HepG2 (cell line): ENCODE data around the gene SPX. TPM values are rescaled to one million over a fixed set of nuclear protein-coding genes. Genes with fewer than 3 reads are reported as not detected.

Source experiments
- ATAC-seq: fragments of 200-7000 bp; cut with Tn5 transposase; 3 replicates; pipeline ENCODE4 v1.9.1; 2020; ENCODE audit warnings: mild to moderate bottlenecking, moderate library complexity
- BruUV-seq: library from RNA; stranded (reverse); fragments of 400-500 nt; replicated peaks from 2 replicates; lab custom pipeline; 2021; lab: Mats Ljungman, UMichigan
- CTCF ChIA-PET: fragments of 300-600 bp; formaldehyde crosslinking; extraction: SDS; loops from one replicate; lab custom pipeline; 2021; ENCODE audit warnings: low total read pairs, inconsistent platforms, low intra/inter-chr PET ratio; lab: Yijun Ruan, JAX
- POLR2A ChIA-PET: fragments of 350-600 bp; sonication (Branson Sonifier 250); formaldehyde crosslinking; loops from one replicate; lab custom pipeline; 2020; ENCODE audit warnings: antibody characterized with exemption, inconsistent platforms; lab: Yijun Ruan, JAX
- DNase-seq: peaks from one replicate; pipeline ENCODE4 v3.0.0-alpha.2; 2015; ENCODE audit warnings: low spot score
- FAIRE-seq: peaks from 3 replicates; lab custom pipeline; 2011; peaks lifted over from hg19 to GRCh38; lab: Jason Lieb, UNC
- H2AFZ ChIP-seq: one replicate; pipeline ENCODE4 v1.6.1; 2011; ENCODE audit warnings: low read length, inconsistent platforms
- H3K27ac ChIP-seq: fragments of 300-600 bp; 3 replicates; pipeline ENCODE4 v1.8.0; 2011; ENCODE audit warnings: mixed run types, mild to moderate bottlenecking, mixed read lengths, low read length, inconsistent platforms; ENCODE audit not compliant: insufficient read depth; ENCODE audit errors: extremely low read length
- H3K27me3 ChIP-seq, 2 experiments: fragments of 200-600 bp in 1 of 2; 2 replicates in 1 of 2; 3 replicates in 1 of 2; pipeline versions ENCODE4 v1.6.0 to v1.8.0; 2011; ENCODE audit warnings: low read length in 2 of 2, mild to moderate bottlenecking in 2 of 2, moderate library complexity in 2 of 2, inconsistent platforms in 1 of 2; ENCODE audit not compliant: insufficient read depth in 2 of 2, control insufficient read depth in 1 of 2
- H3K36me3 ChIP-seq, 2 experiments: fragments of 200-600 bp in 1 of 2; replicated peaks in 1 of 2; 2 replicates in 1 of 2; 3 replicates in 1 of 2; pipeline versions ENCODE4 v1.5.1 to v1.8.0; 2011; ENCODE audit warnings: low read length in 2 of 2, inconsistent platforms in 1 of 2; ENCODE audit not compliant: insufficient read depth in 2 of 2, control insufficient read depth in 1 of 2
- H3K4me1 ChIP-seq: 2 replicates; pipeline ENCODE4 v1.5.1; 2012; ENCODE audit warnings: low read length, inconsistent platforms; ENCODE audit not compliant: insufficient read depth
- H3K4me2 ChIP-seq: 2 replicates; pipeline ENCODE4 v1.6.0; 2011; ENCODE audit warnings: low read depth, low read length, inconsistent platforms
- H3K4me3 ChIP-seq, 3 experiments: fragments of 200-600 bp in 1 of 3; sonication (generic), shearing (Covaris generic) in 1 of 3; replicated peaks in 1 of 3; 2 replicates each; pipeline ENCODE4 v1.5.1; 2011 to 2016; ENCODE audit warnings: low read length in 3 of 3, inconsistent platforms in 2 of 3, low read depth in 2 of 3, mild to moderate bottlenecking in 2 of 3, control low read depth in 1 of 3, mixed read lengths in 1 of 3; ENCODE audit not compliant: insufficient read depth in 1 of 3
- H3K79me2 ChIP-seq: one replicate; pipeline ENCODE4 v1.6.1; 2011; ENCODE audit warnings: low read length, inconsistent platforms; ENCODE audit not compliant: insufficient read depth
- H3K9ac ChIP-seq: 2 replicates; pipeline ENCODE4 v1.6.0; 2011; ENCODE audit warnings: mild to moderate bottlenecking, low read depth, low read length, inconsistent platforms; ENCODE audit not compliant: insufficient read depth
- H3K9me3 ChIP-seq: 2 replicates; pipeline ENCODE4 v1.5.1; 2012; ENCODE audit warnings: mild to moderate bottlenecking, low read length
- H4K20me1 ChIP-seq: 2 replicates; pipeline ENCODE4 v1.6.0; 2011; ENCODE audit warnings: inconsistent platforms, mild to moderate bottlenecking, low read length, moderate library complexity; ENCODE audit not compliant: insufficient read depth
- BRD4 ChIP-seq: sonication (generic); formaldehyde crosslinking; IDR thresholded peaks from 2 replicates; pipeline ENCODE4 v1.4.0; 2020; ENCODE audit warnings: missing genetic modification reagents
- EEA1 ChIP-seq: sonication (generic); formaldehyde crosslinking; IDR thresholded peaks from 2 replicates; pipeline ENCODE4 v1.5.1; 2020; ENCODE audit warnings: mild to moderate bottlenecking, missing genetic modification reagents, borderline replicate concordance
- ELF1 ChIP-seq: sonication (generic); formaldehyde crosslinking; IDR thresholded peaks from 2 replicates; pipeline ENCODE4 v1.4.0; 2020; ENCODE audit warnings: missing genetic modification reagents
- GPN1 ChIP-seq: sonication (generic); formaldehyde crosslinking; IDR thresholded peaks from 2 replicates; pipeline ENCODE4 v1.5.1; 2020; ENCODE audit warnings: missing genetic modification reagents, borderline replicate concordance
- HDAC1 ChIP-seq: sonication (generic); formaldehyde crosslinking; IDR thresholded peaks from 2 replicates; pipeline ENCODE4 v1.5.1; 2020; ENCODE audit warnings: mild to moderate bottlenecking, missing genetic modification reagents
- HMG20A ChIP-seq: IDR thresholded peaks from 2 replicates; pipeline ENCODE4 v1.6.1; 2016; ENCODE audit warnings: borderline replicate concordance
- ISL2 ChIP-seq: sonication (generic); formaldehyde crosslinking; IDR thresholded peaks from 2 replicates; pipeline ENCODE4 v1.5.0; 2020; ENCODE audit warnings: missing genetic modification reagents
- KAT2B ChIP-seq: fragments of 150-350 bp; IDR thresholded peaks from 2 replicates; pipeline ENCODE4 v1.6.1; 2014; ENCODE audit warnings: low read depth, low read length, borderline replicate concordance
- MAZ ChIP-seq, 2 experiments: sonication (generic) in 1 of 2; formaldehyde crosslinking in 1 of 2; IDR thresholded peaks; 2 replicates each; pipeline versions ENCODE4 v1.5.0 to v1.6.1; 2012 to 2020; ENCODE audit warnings: low read depth in 2 of 2, mild to moderate bottlenecking in 2 of 2, borderline replicate concordance in 1 of 2, improper control_type of control experiment in 1 of 2, low read length in 1 of 2, missing genetic modification reagents in 1 of 2, moderate library complexity in 1 of 2
- MBD4 ChIP-seq: IDR thresholded peaks from 2 replicates; pipeline ENCODE4 v1.6.1; 2012; ENCODE audit warnings: low read length, inconsistent platforms, borderline replicate concordance
- TAF1 ChIP-seq: sonication (generic); formaldehyde crosslinking; IDR thresholded peaks from 2 replicates; pipeline ENCODE4 v1.4.0; 2020; ENCODE audit warnings: missing genetic modification reagents
- TSC22D2 ChIP-seq: sonication (generic); formaldehyde crosslinking; IDR thresholded peaks from 2 replicates; pipeline ENCODE4 v1.5.1; 2020; ENCODE audit warnings: missing genetic modification reagents, mild to moderate bottlenecking, borderline replicate concordance
- ZNF20 ChIP-seq: sonication (generic); formaldehyde crosslinking; IDR thresholded peaks from 2 replicates; pipeline ENCODE4 v1.4.0; 2020; ENCODE audit warnings: mild to moderate bottlenecking, moderate library complexity, missing genetic modification reagents
- ZNF225 ChIP-seq: sonication (generic); formaldehyde crosslinking; IDR thresholded peaks from 2 replicates; pipeline ENCODE4 v1.4.0; 2020; ENCODE audit warnings: mild to moderate bottlenecking, missing genetic modification reagents
- ZNF557 ChIP-seq: sonication (generic); formaldehyde crosslinking; IDR thresholded peaks from 2 replicates; pipeline ENCODE4 v1.4.0; 2020; ENCODE audit warnings: missing genetic modification reagents
- WGBS: methylation state at CpG from one replicate; pipeline ENCODE4 v1.1.6; 2017; ENCODE audit warnings: low lambda C conversion rate; 5-methylcytosine and 5-hydroxymethylcytosine counted together
- in situ Hi-C: cut with HindIII; loops from 2 replicates; pipeline ENCODE4 v1.10.0; 2017; ENCODE audit warnings: low pct_unique_long_range_greater_than_20kb; ENCODE audit not compliant: extremely low pct_ligation_motif_present
- intact Hi-C: fragments of 100-400 bp; cut with micrococcal nuclease; formaldehyde crosslinking; loops from one replicate; pipeline ENCODE4 v1.10.0; 2022; ENCODE audit not compliant: unreplicated experiment
- polyA plus RNA-seq, 8 experiments: library from polyadenylated mRNA; depleted of rRNA in 3 of 8; stranded (reverse) in 7 of 8; unstranded in 1 of 8; fragments of >200 nt; fragmentation: Illumina TruSeq in 4 of 8; extraction: Trizol in 4 of 8; gene quantifications; 2 replicates each; pipeline versions ENCODE4 v1.2.1 to v1.2.3, GENCODE V29; 2011 to 2016; ENCODE audit warnings: low read depth in 4 of 8, missing spikeins in 1 of 8, mixed read lengths in 1 of 8; ENCODE audit not compliant: insufficient read depth in 1 of 8
- total RNA-seq, 5 experiments: library from RNA; depleted of rRNA; stranded (reverse); fragments of >200 nt; fragmentation: Illumina TruSeq; extraction: Trizol; gene quantifications; 2 replicates each; pipeline ENCODE4 v1.2.3, GENCODE V29; 2016; ENCODE audit warnings: low read depth in 1 of 5
- TF ChIP-seq, protein P1 (sequence below): sonication (generic); formaldehyde crosslinking; IDR thresholded peaks from 2 replicates; pipeline ENCODE4 v1.8.0; 2022; ENCODE audit warnings: mild to moderate bottlenecking, missing genetic modification reagents, moderate library complexity
- TF ChIP-seq, protein P2 (sequence below): sonication (generic); formaldehyde crosslinking; IDR thresholded peaks from 2 replicates; pipeline ENCODE4 v1.8.1; 2023; ENCODE audit warnings: mild to moderate bottlenecking, missing genetic modification reagents
- TF ChIP-seq, protein P3 (sequence below): fragments of 450-650 bp; IDR thresholded peaks from 2 replicates; pipeline ENCODE4 v1.6.1; 2017
- TF ChIP-seq, protein P4 (sequence below): sonication (generic); formaldehyde crosslinking; IDR thresholded peaks from 2 replicates; pipeline ENCODE4 v1.4.0; 2020; ENCODE audit warnings: missing genetic modification reagents; ENCODE audit errors: not compliant biosample characterization
- TF ChIP-seq, protein P5 (sequence below): sonication (generic); formaldehyde crosslinking; IDR thresholded peaks from 2 replicates; pipeline ENCODE4 v1.5.1; 2020; ENCODE audit warnings: mild to moderate bottlenecking, moderate library complexity, missing genetic modification reagents

SPX gene
- total and polyA plus RNA-seq, 2 of the 13 experiments (the other 11 are each of a cell fraction or from before 2014, with no cell fraction given), result 0.07 to 0.16 TPM

DNA sequence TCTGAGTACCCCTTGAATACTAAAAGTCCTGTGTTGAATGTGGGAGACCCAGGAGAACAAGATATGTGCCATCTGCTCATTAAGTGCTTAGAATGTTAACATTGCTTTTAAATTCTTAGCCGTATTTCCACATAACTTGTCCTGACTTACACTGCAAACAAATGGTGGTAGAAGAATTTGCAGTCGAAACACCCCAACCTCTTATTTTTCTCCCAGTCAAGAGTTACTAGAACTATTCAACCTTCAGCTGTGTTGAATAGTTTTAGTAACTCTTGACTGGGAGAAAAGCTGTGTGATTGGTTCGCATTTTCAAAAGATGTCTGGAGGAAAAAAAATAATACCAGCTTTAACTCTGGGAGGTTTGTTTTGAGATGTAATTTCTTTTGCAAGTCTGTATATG lies 7.6 kb upstream of the SPX start:
- no peak for FAIRE-seq
- WGBS, result 96% methylated on average over 3 of the region's 3 CpGs

More for the DNA sequence above, 7.6 kb upstream of the SPX start:
- Histone ChIP-seq H3K9ac (no peak overlapping the region), H2AFZ (no peak overlapping the region), H3K4me2 (no peak overlapping the region), H3K27ac (no peak overlapping the region), H3K79me2 (no peaks in the 10 kb centered on the region), H3K4me1 (peaks cover 9% of the 10 kb centered on the region), H4K20me1 (no peaks in the 10 kb centered on the region), H3K36me3 (peaks cover 4 to 9% of the 10 kb centered on the region in 2 experiments; a peak in 3 of 5 replicates), H3K27me3 (no peaks in the 10 kb centered on the region), H3K4me3 (no peak overlapping the region), H3K9me3 (no peaks in the 10 kb centered on the region)
- DNase-seq (no peak), ATAC-seq (no peak)
- ChIA-PET POLR2A (no interaction called here), CTCF (no interaction called here)
- no TSS peak for BruUV-seq
- TF ChIP-seq HMG20A (CRISPR knock-in tag) (no peak), TAF1 (CRISPR knock-in tag) (no peak), ISL2 (no peak), EEA1 (no peak), ZNF225 (CRISPR knock-in tag) (no peak), BRD4 (CRISPR knock-in tag) (no peak), GPN1 (no peak), KAT2B (no peak), HDAC1 (CRISPR knock-in tag) (no peak), ELF1 (no peak), ZNF20 (no peak), MAZ (IDR thresholded peaks at IDR 0.05; ENCODE audit: borderline replicate concordance, low read depth, low read length) (no peak), MAZ (CRISPR knock-in tag; IDR thresholded peaks at IDR 0.05; ENCODE audit: low read depth) (no peak), ZNF557 (CRISPR knock-in tag) (no peak), MBD4 (no peak), TSC22D2 (no peak)
- TF ChIP-seq, protein P1, sequence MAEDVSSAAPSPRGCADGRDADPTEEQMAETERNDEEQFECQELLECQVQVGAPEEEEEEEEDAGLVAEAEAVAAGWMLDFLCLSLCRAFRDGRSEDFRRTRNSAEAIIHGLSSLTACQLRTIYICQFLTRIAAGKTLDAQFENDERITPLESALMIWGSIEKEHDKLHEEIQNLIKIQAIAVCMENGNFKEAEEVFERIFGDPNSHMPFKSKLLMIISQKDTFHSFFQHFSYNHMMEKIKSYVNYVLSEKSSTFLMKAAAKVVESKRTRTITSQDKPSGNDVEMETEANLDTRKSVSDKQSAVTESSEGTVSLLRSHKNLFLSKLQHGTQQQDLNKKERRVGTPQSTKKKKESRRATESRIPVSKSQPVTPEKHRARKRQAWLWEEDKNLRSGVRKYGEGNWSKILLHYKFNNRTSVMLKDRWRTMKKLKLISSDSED (CRISPR knock-in tag), result no peak
- TF ChIP-seq, protein P2, sequence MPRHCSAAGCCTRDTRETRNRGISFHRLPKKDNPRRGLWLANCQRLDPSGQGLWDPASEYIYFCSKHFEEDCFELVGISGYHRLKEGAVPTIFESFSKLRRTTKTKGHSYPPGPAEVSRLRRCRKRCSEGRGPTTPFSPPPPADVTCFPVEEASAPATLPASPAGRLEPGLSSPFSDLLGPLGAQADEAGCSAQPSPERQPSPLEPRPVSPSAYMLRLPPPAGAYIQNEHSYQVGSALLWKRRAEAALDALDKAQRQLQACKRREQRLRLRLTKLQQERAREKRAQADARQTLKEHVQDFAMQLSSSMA (CRISPR knock-in tag), result no peak
- TF ChIP-seq, protein P3, sequence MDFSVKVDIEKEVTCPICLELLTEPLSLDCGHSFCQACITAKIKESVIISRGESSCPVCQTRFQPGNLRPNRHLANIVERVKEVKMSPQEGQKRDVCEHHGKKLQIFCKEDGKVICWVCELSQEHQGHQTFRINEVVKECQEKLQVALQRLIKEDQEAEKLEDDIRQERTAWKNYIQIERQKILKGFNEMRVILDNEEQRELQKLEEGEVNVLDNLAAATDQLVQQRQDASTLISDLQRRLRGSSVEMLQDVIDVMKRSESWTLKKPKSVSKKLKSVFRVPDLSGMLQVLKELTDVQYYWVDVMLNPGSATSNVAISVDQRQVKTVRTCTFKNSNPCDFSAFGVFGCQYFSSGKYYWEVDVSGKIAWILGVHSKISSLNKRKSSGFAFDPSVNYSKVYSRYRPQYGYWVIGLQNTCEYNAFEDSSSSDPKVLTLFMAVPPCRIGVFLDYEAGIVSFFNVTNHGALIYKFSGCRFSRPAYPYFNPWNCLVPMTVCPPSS, result no peak
- TF ChIP-seq, protein P4, sequence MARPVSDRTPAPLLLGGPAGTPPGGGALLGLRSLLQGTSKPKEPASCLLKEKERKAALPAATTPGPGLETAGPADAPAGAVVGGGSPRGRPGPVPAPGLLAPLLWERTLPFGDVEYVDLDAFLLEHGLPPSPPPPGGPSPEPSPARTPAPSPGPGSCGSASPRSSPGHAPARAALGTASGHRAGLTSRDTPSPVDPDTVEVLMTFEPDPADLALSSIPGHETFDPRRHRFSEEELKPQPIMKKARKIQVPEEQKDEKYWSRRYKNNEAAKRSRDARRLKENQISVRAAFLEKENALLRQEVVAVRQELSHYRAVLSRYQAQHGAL (CRISPR knock-in tag), result no peak
- TF ChIP-seq, protein P5, sequence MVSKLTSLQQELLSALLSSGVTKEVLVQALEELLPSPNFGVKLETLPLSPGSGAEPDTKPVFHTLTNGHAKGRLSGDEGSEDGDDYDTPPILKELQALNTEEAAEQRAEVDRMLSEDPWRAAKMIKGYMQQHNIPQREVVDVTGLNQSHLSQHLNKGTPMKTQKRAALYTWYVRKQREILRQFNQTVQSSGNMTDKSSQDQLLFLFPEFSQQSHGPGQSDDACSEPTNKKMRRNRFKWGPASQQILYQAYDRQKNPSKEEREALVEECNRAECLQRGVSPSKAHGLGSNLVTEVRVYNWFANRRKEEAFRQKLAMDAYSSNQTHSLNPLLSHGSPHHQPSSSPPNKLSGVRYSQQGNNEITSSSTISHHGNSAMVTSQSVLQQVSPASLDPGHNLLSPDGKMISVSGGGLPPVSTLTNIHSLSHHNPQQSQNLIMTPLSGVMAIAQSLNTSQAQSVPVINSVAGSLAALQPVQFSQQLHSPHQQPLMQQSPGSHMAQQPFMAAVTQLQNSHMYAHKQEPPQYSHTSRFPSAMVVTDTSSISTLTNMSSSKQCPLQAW (CRISPR knock-in tag), result no peak
- in situ Hi-C loops, result loop anchor here (25.0 kb wide), 1 partner anchor 519 kb away; the partner anchor contains the start of gene CMAS
- intact Hi-C loops, result no loop called here
